HCT116 (cell line): Measurements from ENCODE around the gene RPRD1B. TPM values are rescaled to one million over a fixed set of nuclear protein-coding genes. Genes with fewer than 3 reads are reported as not detected.

Source experiments
- ATAC-seq: fragments of 200-7000 bp; cut with Tn5 transposase; 2 replicates; pipeline ENCODE4 v1.9.1; 2020; ENCODE audit warnings: mild to moderate bottlenecking, moderate library complexity
- BruUV-seq: library from RNA; stranded (reverse); fragments of 400-500 nt; replicated peaks from 2 replicates; lab custom pipeline; 2021; lab: Mats Ljungman, UMichigan
- CTCF ChIA-PET: fragments of 300-600 bp; sonication (Branson Sonifier 250); formaldehyde crosslinking; loops from one replicate; lab custom pipeline; 2021; ENCODE audit warnings: antibody characterized with exemption; lab: Charles Lee
- POLR2A ChIA-PET: fragments of 300-600, 350-600 bp; sonication (Branson Sonifier 250); formaldehyde crosslinking; loops from one replicate; lab custom pipeline; 2021; ENCODE audit warnings: antibody characterized with exemption; lab: Charles Lee
- RAD21 ChIA-PET, 2 experiments: fragments of 300-600 bp; sonication (Branson Sonifier 250); formaldehyde crosslinking; loops; one replicate each; lab custom pipeline; 2023; ENCODE audit warnings: low total read pairs in 2 of 2; ENCODE audit not compliant: uncharacterized antibody in 2 of 2, unreplicated experiment in 2 of 2, low non-redundant PET in 1 of 2; lab: Charles Lee
- DNase-seq: peaks from one replicate; pipeline ENCODE4 v3.0.0-alpha.2; 2010; ENCODE audit warnings: low read depth, low spot score
- H2AFZ ChIP-seq: fragments of 200-600 bp; shearing (Covaris generic), sonication (generic); 2 replicates; pipeline ENCODE4 v1.6.1; 2017; ENCODE audit warnings: low read depth, mixed run types, mixed read lengths, antibody characterized with exemption, low read length; ENCODE audit not compliant: poor library complexity, severe bottlenecking
- H3K27ac ChIP-seq: 2 replicates; pipeline ENCODE4 v1.5.1; 2012; ENCODE audit warnings: low read depth, low read length
- H3K27me3 ChIP-seq: fragments of 200-600 bp; sonication (generic); 2 replicates; pipeline ENCODE4 v1.6.1; 2016; ENCODE audit warnings: mixed run types, low read length, mixed read lengths; ENCODE audit not compliant: insufficient read depth
- H3K36me3 ChIP-seq, 2 experiments: fragments of 200-500 bp in 1 of 2; fragments of 200-600 bp in 1 of 2; sonication (Bioruptor generic) in 1 of 2; sonication (generic) in 1 of 2; 2 replicates each; pipeline versions ENCODE4 v1.5.1 to v1.6.1; 2014 to 2016; ENCODE audit warnings: low read length in 2 of 2, inconsistent platforms in 1 of 2, mixed read lengths in 1 of 2, mixed run types in 1 of 2; ENCODE audit not compliant: insufficient read depth in 2 of 2, control insufficient read depth in 1 of 2
- H3K4me1 ChIP-seq, 2 experiments: fragments of 200-600 bp in 1 of 2; sonication (generic) in 1 of 2; 2 replicates each; pipeline versions ENCODE4 v1.5.1 to v1.6.1; 2012 to 2017; ENCODE audit warnings: low read length in 2 of 2, inconsistent platforms in 1 of 2, mild to moderate bottlenecking in 1 of 2, mixed read lengths in 1 of 2, mixed run types in 1 of 2, moderate library complexity in 1 of 2; ENCODE audit not compliant: insufficient read depth in 2 of 2, control insufficient read depth in 1 of 2
- H3K4me2 ChIP-seq: fragments of 200-600 bp; sonication (generic); 2 replicates; pipeline ENCODE4 v1.6.1; 2017; ENCODE audit warnings: mixed run types, low read length, mixed read lengths
- H3K4me3 ChIP-seq, 2 experiments: fragments of 200-600 bp in 1 of 2; sonication (generic) in 1 of 2; replicated peaks in 1 of 2; 2 replicates each; pipeline ENCODE4 v1.5.1; 2011 to 2016; ENCODE audit warnings: low read length in 2 of 2, control low read depth in 1 of 2, low read depth in 1 of 2, mild to moderate bottlenecking in 1 of 2, mixed read lengths in 1 of 2, mixed run types in 1 of 2
- H3K79me2 ChIP-seq: fragments of 200-600 bp; sonication (generic); 2 replicates; pipeline ENCODE4 v1.6.1; 2017; ENCODE audit warnings: mild to moderate bottlenecking, mixed run types, low read length, moderate library complexity, mixed read lengths; ENCODE audit not compliant: insufficient read depth
- H3K9ac ChIP-seq: fragments of 200-600 bp; sonication (generic); 2 replicates; pipeline ENCODE4 v1.6.1; 2016; ENCODE audit warnings: low read length, mixed read lengths
- H3K9me2 ChIP-seq: fragments of 200-600 bp; sonication (generic), shearing (Covaris generic); 2 replicates; pipeline ENCODE4 v1.6.1; 2017; ENCODE audit warnings: mixed run types, mild to moderate bottlenecking, moderate library complexity; ENCODE audit not compliant: insufficient read depth
- H3K9me3 ChIP-seq, 2 experiments: fragments of 200-500 bp in 1 of 2; fragments of 200-600 bp in 1 of 2; sonication (Bioruptor generic) in 1 of 2; sonication (generic) in 1 of 2; 2 replicates each; pipeline ENCODE4 v1.6.1; 2014 to 2017; ENCODE audit warnings: low read length in 2 of 2, mixed read lengths in 2 of 2, inconsistent platforms in 1 of 2, low read depth in 1 of 2, mild to moderate bottlenecking in 1 of 2, mixed run types in 1 of 2, moderate library complexity in 1 of 2; ENCODE audit not compliant: control insufficient read depth in 1 of 2, insufficient read depth in 1 of 2
- H4K20me1 ChIP-seq: fragments of 200-600 bp; sonication (generic), shearing (Covaris generic); 2 replicates; pipeline ENCODE4 v1.6.1; 2017; ENCODE audit warnings: mixed run types, mild to moderate bottlenecking, moderate library complexity; ENCODE audit not compliant: insufficient read depth
- CTCF ChIP-seq, 3 experiments: fragments of 200-600 bp in 1 of 3; sonication (generic) in 1 of 3; IDR thresholded peaks in 2 of 3; conservative IDR thresholded peaks in 1 of 3; 2 replicates each; pipeline ENCODE4 v1.5.1; 2012 to 2017; ENCODE audit warnings: low read depth in 2 of 3, low read length in 2 of 3, antibody characterized with exemption in 1 of 3, borderline replicate concordance in 1 of 3, control low read depth in 1 of 3, mild to moderate bottlenecking in 1 of 3, mixed read lengths in 1 of 3, mixed run types in 1 of 3, moderate library complexity in 1 of 3; ENCODE audit not compliant: insufficient read depth in 1 of 3
- EZH2 ChIP-seq: fragments of 200-600 bp; sonication (generic); IDR thresholded peaks from 2 replicates; pipeline ENCODE4 v1.6.1; 2017; ENCODE audit warnings: antibody characterized with exemption, mixed run types
- EZH2phosphoT487 ChIP-seq: fragments of 200-600 bp; IDR thresholded peaks from 2 replicates; pipeline ENCODE4 v1.6.1; 2018; ENCODE audit warnings: antibody characterized with exemption, borderline replicate concordance
- FOSL1 ChIP-seq: IDR thresholded peaks from 2 replicates; pipeline ENCODE4 v1.6.1; 2012; ENCODE audit warnings: low read depth
- MAX ChIP-seq: IDR thresholded peaks from 2 replicates; pipeline ENCODE4 v1.6.1; 2012
- POLR2A ChIP-seq: IDR thresholded peaks from 2 replicates; pipeline ENCODE4 v1.7.0; 2011; ENCODE audit warnings: borderline replicate concordance; ENCODE audit not compliant: insufficient read depth, insufficient read length; ENCODE audit errors: extremely low read depth
- POLR2AphosphoS5 ChIP-seq: IDR thresholded peaks from 2 replicates; pipeline ENCODE4 v1.6.1; 2011; ENCODE audit warnings: mild to moderate bottlenecking, low read depth, low read length, moderate library complexity
- REST ChIP-seq: IDR thresholded peaks from 2 replicates; pipeline ENCODE4 v1.6.1; 2012; ENCODE audit warnings: low read depth
- SIN3A ChIP-seq: IDR thresholded peaks from 2 replicates; pipeline ENCODE4 v1.6.1; 2012; ENCODE audit warnings: low read depth
- SP1 ChIP-seq: IDR thresholded peaks from 2 replicates; pipeline ENCODE4 v1.6.1; 2012; ENCODE audit warnings: low read depth
- TCF7L2 ChIP-seq: IDR thresholded peaks from 2 replicates; pipeline ENCODE4 v1.7.0; 2011; ENCODE audit warnings: borderline replicate concordance, inconsistent platforms; ENCODE audit not compliant: insufficient read depth, insufficient read length; ENCODE audit errors: extremely low read depth
- YY1 ChIP-seq: IDR thresholded peaks from 2 replicates; pipeline ENCODE4 v1.6.1; 2011; ENCODE audit warnings: low read length, low read depth, moderate library complexity, mild to moderate bottlenecking; ENCODE audit not compliant: insufficient replicate concordance; ENCODE audit errors: extremely low read depth
- intact Hi-C: fragments of 100-400 bp; cut with micrococcal nuclease; formaldehyde crosslinking; loops from 2 replicates; pipeline ENCODE4 v1.10.0; 2022
- total RNA-seq: library from RNA; stranded (reverse); gene quantifications from one replicate; pipeline ENCODE4 v1.2.1, GENCODE V29; 2021; ENCODE audit not compliant: unreplicated experiment

The RPRD1B gene
- total RNA-seq, 1 experiment from 2014 or later: 30.7 TPM

- ChIA-PET RAD21 (no interaction called here), POLR2A (no interaction called here), CTCF (no interaction called here)
- no peak for ATAC-seq
- no peaks in the 10 kb centered on the region for H3K9me2 ChIP-seq
- no peaks in the 10 kb centered on the region for H3K36me3 ChIP-seq
- BruUV-seq: no TSS peak
- intact Hi-C loops: no loop called here
- H2AFZ ChIP-seq: no peak overlapping the region
- no peaks in the 10 kb centered on the region for H4K20me1 ChIP-seq
- no peak for TF ChIP-seq REST
- TF ChIP-seq EZH2phosphoT487: no peak
- no peak for TF ChIP-seq MAX
- TF ChIP-seq EZH2: no peak
- TF ChIP-seq TCF7L2: no peak
- TF ChIP-seq FOSL1: no peak
- TF ChIP-seq POLR2AphosphoS5: no peak
- no peak for TF ChIP-seq YY1
- no peak for TF ChIP-seq SIN3A
- TF ChIP-seq CTCF (IDR thresholded peaks at IDR 0.05 in 2 of 3, conservative IDR thresholded peaks at IDR 0.05 in 1 of 3; ENCODE audit: borderline replicate concordance in 1 of 3, insufficient read depth in 1 of 3, low read depth in 2 of 3, low read length in 2 of 3): no peak
- TF ChIP-seq SP1: no peak
- no peak for TF ChIP-seq POLR2A
- H3K4me1 ChIP-seq: peaks cover 7 to 30% of the 10 kb centered on the region in 2 experiments; a peak in 3 of 4 replicates
- no peaks in the 10 kb centered on the region for H3K27me3 ChIP-seq
- H3K9ac ChIP-seq: no peak overlapping the region
- no peak overlapping the region for H3K27ac ChIP-seq
- no peaks in the 10 kb centered on the region for H3K79me2 ChIP-seq
- H3K4me2 ChIP-seq: no peak overlapping the region
- H3K9me3 ChIP-seq: no peaks in the 10 kb centered on the region
- no peak overlapping the region for H3K4me3 ChIP-seq
- no peak for DNase-seq
These were observed 87.1 kb downstream of the RPRD1B start for GRCh38 chr20:38120625-38120988.
